Suprapubic skin (tissue), 4 donors: Measurements from ENCODE around the gene B4GALT5.

Experiments
- EP300 ChIP-seq: sonication (generic); formaldehyde crosslinking; IDR thresholded peaks from one replicate; pipeline ENCODE4 v1.6.1; 2017; ENCODE audit warnings: antibody characterized with exemption
- POLR2A ChIP-seq, 2 donors: fragments of 450-650 bp; IDR thresholded peaks; one replicate each; pipeline ENCODE4 v1.6.1; 2017; ENCODE audit warnings: antibody characterized with exemption in 2 of 2, mild to moderate bottlenecking in 2 of 2, moderate library complexity in 2 of 2
- POLR2AphosphoS5 ChIP-seq, 3 donors: sonication (generic); formaldehyde crosslinking; IDR thresholded peaks; one replicate each; pipeline ENCODE4 v1.6.1; 2017; ENCODE audit warnings: antibody characterized with exemption in 3 of 3
- TF ChIP-seq, protein P1 (sequence below), 2 donors: fragments of 200-600 bp in 1 of 2; fragments of 450-650 bp in 1 of 2; sonication (generic) in 1 of 2; IDR thresholded peaks; one replicate each; pipeline ENCODE4 v1.5.1; 2016 to 2019; ENCODE audit warnings: antibody characterized with exemption in 2 of 2, mild to moderate bottlenecking in 1 of 2, moderate library complexity in 1 of 2

DNA sequence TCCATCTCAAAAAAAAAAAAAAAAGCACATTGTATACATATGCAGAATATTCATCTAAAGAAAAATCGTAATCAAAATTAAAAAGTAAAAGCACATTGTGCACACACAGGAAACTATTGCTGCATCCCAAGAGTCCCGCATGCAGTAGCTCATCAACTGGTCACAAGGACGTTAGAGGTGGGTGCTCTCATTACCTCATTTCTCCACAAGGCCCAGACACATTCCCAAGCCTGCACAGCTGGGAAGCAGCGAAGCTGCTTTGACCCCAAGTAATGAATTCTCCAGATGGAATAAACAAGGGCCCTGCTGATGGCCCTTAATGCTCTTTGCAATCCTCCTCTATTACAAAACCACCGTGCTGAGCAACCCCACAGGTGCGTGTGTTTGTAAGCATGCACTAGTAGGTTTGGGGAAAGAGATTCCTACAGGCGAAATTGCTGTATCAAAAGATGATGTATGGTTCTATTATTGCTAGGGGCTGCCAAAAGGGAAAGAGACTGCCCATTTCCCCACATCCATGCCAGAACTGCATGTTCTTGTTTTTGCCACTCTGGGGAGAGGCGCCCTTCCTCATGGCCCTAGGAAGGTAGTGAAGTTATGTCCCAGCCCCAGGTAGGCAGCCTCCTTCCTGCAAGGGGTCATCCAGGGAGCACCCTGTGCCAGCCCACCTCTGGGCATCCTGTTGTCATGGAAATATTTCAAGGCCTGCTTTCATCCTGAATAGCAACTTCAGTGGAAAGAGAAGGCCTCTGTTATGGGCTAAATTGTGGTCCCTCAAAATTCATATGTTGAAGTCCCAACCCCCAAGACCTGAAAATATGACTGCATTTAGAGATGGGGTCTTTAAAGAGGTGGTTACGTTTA lies 111.1 kb downstream of the B4GALT5 start:
- TF ChIP-seq POLR2A (IDR thresholded peaks at IDR 0.05), result no peak
- TF ChIP-seq, protein P1, sequence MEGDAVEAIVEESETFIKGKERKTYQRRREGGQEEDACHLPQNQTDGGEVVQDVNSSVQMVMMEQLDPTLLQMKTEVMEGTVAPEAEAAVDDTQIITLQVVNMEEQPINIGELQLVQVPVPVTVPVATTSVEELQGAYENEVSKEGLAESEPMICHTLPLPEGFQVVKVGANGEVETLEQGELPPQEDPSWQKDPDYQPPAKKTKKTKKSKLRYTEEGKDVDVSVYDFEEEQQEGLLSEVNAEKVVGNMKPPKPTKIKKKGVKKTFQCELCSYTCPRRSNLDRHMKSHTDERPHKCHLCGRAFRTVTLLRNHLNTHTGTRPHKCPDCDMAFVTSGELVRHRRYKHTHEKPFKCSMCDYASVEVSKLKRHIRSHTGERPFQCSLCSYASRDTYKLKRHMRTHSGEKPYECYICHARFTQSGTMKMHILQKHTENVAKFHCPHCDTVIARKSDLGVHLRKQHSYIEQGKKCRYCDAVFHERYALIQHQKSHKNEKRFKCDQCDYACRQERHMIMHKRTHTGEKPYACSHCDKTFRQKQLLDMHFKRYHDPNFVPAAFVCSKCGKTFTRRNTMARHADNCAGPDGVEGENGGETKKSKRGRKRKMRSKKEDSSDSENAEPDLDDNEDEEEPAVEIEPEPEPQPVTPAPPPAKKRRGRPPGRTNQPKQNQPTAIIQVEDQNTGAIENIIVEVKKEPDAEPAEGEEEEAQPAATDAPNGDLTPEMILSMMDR (IDR thresholded peaks at IDR 0.05), result no peak
- TF ChIP-seq POLR2AphosphoS5 (IDR thresholded peaks at IDR 0.05), result no peak
- no peak for TF ChIP-seq EP300
